SU-DHL-6 (cell line): ENCODE results near the gene ASCC3.

ENCODE experiments used
- CTCF ChIP-seq: fragments of 200-600 bp; sonication (generic); IDR thresholded peaks from one replicate; pipeline ENCODE4 v1.5.1; 2017; ENCODE audit warnings: antibody characterized with exemption, mild to moderate bottlenecking, low read length, moderate library complexity; ENCODE audit not compliant: insufficient read depth, poor library complexity, severe bottlenecking
- EZH2phosphoT487 ChIP-seq: fragments of 200-600 bp; sonication (generic), shearing (Covaris generic); conservative IDR thresholded peaks from 2 replicates; pipeline ENCODE4 v1.6.1; 2018; ENCODE audit warnings: mild to moderate bottlenecking, antibody characterized with exemption, low read length, moderate library complexity, mixed read lengths

GRCh38 chr6:100904316-100904715 lies 23.2 kb upstream of the ASCC3 start:
- TF ChIP-seq CTCF (no peak), EZH2phosphoT487 (no peak)
